Measurements from ENCODE around the gene SAMSN1. TPM values are rescaled to one million over a fixed set of nuclear protein-coding genes. Genes with fewer than 3 reads are reported as not detected.

The SAMSN1 gene
- total RNA-seq, 5 donors from 2014 or later (not counting 1 experiment from before 2014, with no cell fraction given): 25.3 to 64.6 (median 45.4) TPM

DNA sequence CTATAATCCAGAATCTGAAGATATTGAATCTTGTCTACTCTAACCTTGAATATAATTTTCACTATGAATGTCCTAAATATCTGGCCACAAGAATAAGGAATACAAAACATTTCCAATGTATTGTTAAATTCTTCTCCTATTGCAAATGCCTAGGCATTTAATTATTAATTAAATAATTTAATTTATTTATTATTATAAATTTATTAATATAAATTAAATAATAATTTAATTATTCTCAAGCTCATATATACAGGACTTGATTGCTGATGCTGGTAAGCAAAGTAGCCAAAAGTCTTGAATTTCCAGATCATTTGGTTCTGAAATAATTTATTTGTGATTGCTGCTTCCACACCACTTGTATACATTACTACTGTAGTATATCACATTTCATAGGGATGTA lies 71.1 kb downstream of the SAMSN1 start:
- ChIA-PET CTCF (interaction anchor here in 1 of 2 donors (0.6 kb wide), 1 partner anchor 253 kb away, joined by 4 read pairs; no protein-coding TSS in a partner anchor), POLR2A (interaction anchor here in 1 of 2 donors (1.0 kb wide), 1 partner anchor 15 kb away, joined by 3 read pairs; no protein-coding TSS in a partner anchor)
- Mint-ChIP-seq H3K4me1 (no peaks in the 10 kb centered on the region), H3K36me3 (no peaks in the 10 kb centered on the region), H3K9me3 (no peaks in the 10 kb centered on the region), H3K27ac (no peak overlapping the region), H3K27me3 (no peaks in the 10 kb centered on the region), H3K4me3 (no peak overlapping the region)
- Histone ChIP-seq H3K36me3 (ENCODE audit: control insufficient read depth in 2 of 2, extremely low read depth in 1 of 2, insufficient read depth in 1 of 2, low read length in 1 of 2) (no peaks in the 10 kb centered on the region), H3K4me1 (ENCODE audit: control insufficient read depth in 1 of 2, extremely low read depth in 1 of 2, insufficient read depth in 2 of 2, low read length in 2 of 2) (no peaks in the 10 kb centered on the region), H3K27me3 (replicated peaks in 1 of 2; ENCODE audit: control insufficient read depth in 2 of 2, extremely low read depth in 1 of 2, insufficient read depth in 2 of 2, low read length in 1 of 2) (no peaks in the 10 kb centered on the region), H3K4me3 (ENCODE audit: control insufficient read depth in 1 of 2, extremely low read depth in 1 of 2, low read length in 1 of 2) (no peak overlapping the region), H3K9me3 (no peaks in the 10 kb centered on the region), H3K27ac (ENCODE audit: low read length) (no peak overlapping the region)
- no peak for DNase-seq
- ATAC-seq (replicated peaks in 1 of 4): no peak

GRCh38 chr21:14469641-14470040 lies 76.5 kb downstream of the SAMSN1 start:
- WGBS (ENCODE audit: insufficient coverage): no CpG with 5 or more reads among the region's 4 CpGs
- DNase-seq: no peak
- ChIA-PET CTCF (no interaction called here), POLR2A (interaction anchor here in 1 of 2 donors (0.6 kb wide), 1 partner anchor 581 kb away, joined by 3 read pairs; no protein-coding TSS in a partner anchor)
- Histone ChIP-seq H3K27ac (ENCODE audit: low read length) (no peak overlapping the region), H3K9me3 (no peaks in the 10 kb centered on the region), H3K27me3 (replicated peaks in 1 of 2; ENCODE audit: control insufficient read depth in 2 of 2, extremely low read depth in 1 of 2, insufficient read depth in 2 of 2, low read length in 1 of 2) (no peaks in the 10 kb centered on the region), H3K4me1 (ENCODE audit: control insufficient read depth in 1 of 2, extremely low read depth in 1 of 2, insufficient read depth in 2 of 2, low read length in 2 of 2) (no peaks in the 10 kb centered on the region), H3K4me3 (ENCODE audit: control insufficient read depth in 1 of 2, extremely low read depth in 1 of 2, low read length in 1 of 2) (no peak overlapping the region), H3K36me3 (ENCODE audit: control insufficient read depth in 2 of 2, extremely low read depth in 1 of 2, insufficient read depth in 1 of 2, low read length in 1 of 2) (no peaks in the 10 kb centered on the region)
- Mint-ChIP-seq H3K36me3 (no peaks in the 10 kb centered on the region), H3K4me1 (no peaks in the 10 kb centered on the region), H3K27me3 (no peaks in the 10 kb centered on the region), H3K4me3 (no peak overlapping the region), H3K27ac (no peak overlapping the region), H3K9me3 (no peaks in the 10 kb centered on the region)
- ATAC-seq (replicated peaks in 1 of 4): no peak

DNA sequence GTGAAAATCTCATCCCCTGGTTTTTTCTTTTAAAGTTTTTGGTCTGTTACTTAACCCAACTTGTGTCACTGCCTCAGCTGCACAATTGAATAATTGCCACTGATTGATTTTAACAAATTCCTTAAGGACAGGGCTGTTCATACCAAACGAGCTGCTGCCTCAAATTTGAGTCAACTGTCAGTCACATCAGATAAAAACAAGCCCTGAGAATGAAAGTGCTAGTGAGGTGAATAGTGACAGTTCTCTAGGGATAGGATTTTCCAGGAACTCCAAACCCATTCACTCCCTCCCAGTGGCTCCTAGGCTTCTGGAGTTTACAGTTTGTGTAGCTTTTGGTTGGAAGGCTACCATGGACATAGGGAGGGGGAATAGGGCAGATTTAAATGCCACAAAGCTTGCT lies 79.4 kb downstream of the SAMSN1 start:
- Histone ChIP-seq H3K36me3 (ENCODE audit: control insufficient read depth in 2 of 2, extremely low read depth in 1 of 2, insufficient read depth in 1 of 2, low read length in 1 of 2) (no peaks in the 10 kb centered on the region), H3K4me3 (ENCODE audit: control insufficient read depth in 1 of 2, extremely low read depth in 1 of 2, low read length in 1 of 2) (no peak overlapping the region), H3K4me1 (ENCODE audit: control insufficient read depth in 1 of 2, extremely low read depth in 1 of 2, insufficient read depth in 2 of 2, low read length in 2 of 2) (no peaks in the 10 kb centered on the region), H3K27ac (ENCODE audit: low read length) (no peak overlapping the region), H3K9me3 (no peaks in the 10 kb centered on the region), H3K27me3 (replicated peaks in 1 of 2; ENCODE audit: control insufficient read depth in 2 of 2, extremely low read depth in 1 of 2, insufficient read depth in 2 of 2, low read length in 1 of 2) (no peaks in the 10 kb centered on the region)
- H3K4me3 Mint-ChIP-seq: no peak overlapping the region
- ChIA-PET POLR2A (no interaction called here), CTCF (interaction anchor here in 1 of 2 donors (0.7 kb wide), 1 partner anchor 1346 kb away, joined by 3 read pairs; no protein-coding TSS in a partner anchor)
- H3K27ac Mint-ChIP-seq: no peak overlapping the region
- ATAC-seq (replicated peaks in 1 of 4): no peak
- H3K4me1 Mint-ChIP-seq: no peaks in the 10 kb centered on the region
- WGBS (ENCODE audit: insufficient coverage): no CpG with 5 or more reads among the region's 1 CpG
- no peaks in the 10 kb centered on the region for H3K27me3 Mint-ChIP-seq
- no peak for DNase-seq
- no peaks in the 10 kb centered on the region for H3K36me3 Mint-ChIP-seq
- no peaks in the 10 kb centered on the region for H3K9me3 Mint-ChIP-seq

- CTCF ChIA-PET: no interaction called here
- no peak for DNase-seq
- H3K27me3 Mint-ChIP-seq: no peaks in the 10 kb centered on the region
Measured at GRCh38 chr21:14457762-14458161, 88.4 kb downstream of the SAMSN1 start.

GRCh38 chr21:14456911-14457310 lies 89.2 kb downstream of the SAMSN1 start:
- Histone ChIP-seq H3K36me3 (ENCODE audit: control insufficient read depth in 2 of 2, extremely low read depth in 1 of 2, insufficient read depth in 1 of 2, low read length in 1 of 2) (no peaks in the 10 kb centered on the region), H3K27me3 (replicated peaks in 1 of 2; ENCODE audit: control insufficient read depth in 2 of 2, extremely low read depth in 1 of 2, insufficient read depth in 2 of 2, low read length in 1 of 2) (no peaks in the 10 kb centered on the region), H3K27ac (ENCODE audit: low read length) (no peak overlapping the region), H3K9me3 (no peaks in the 10 kb centered on the region), H3K4me1 (ENCODE audit: control insufficient read depth in 1 of 2, extremely low read depth in 1 of 2, insufficient read depth in 2 of 2, low read length in 2 of 2) (no peaks in the 10 kb centered on the region), H3K4me3 (ENCODE audit: control insufficient read depth in 1 of 2, extremely low read depth in 1 of 2, low read length in 1 of 2) (no peak overlapping the region)
- Mint-ChIP-seq H3K27me3 (no peaks in the 10 kb centered on the region), H3K4me3 (no peak overlapping the region), H3K36me3 (no peaks in the 10 kb centered on the region), H3K27ac (no peak overlapping the region), H3K4me1 (peaks cover 12 to 19% (median 16%) of the 10 kb centered on the region in 3 donors), H3K9me3 (no peaks in the 10 kb centered on the region)
- ATAC-seq (replicated peaks in 1 of 4): no peak
- CTCF ChIA-PET: interaction anchor here in 1 of 2 donors (0.7 kb wide), 1 partner anchor 148 kb away, joined by 6 read pairs; no protein-coding TSS in a partner anchor
- POLR2A ChIA-PET: no interaction called here
- WGBS (ENCODE audit: insufficient coverage): no CpG with 5 or more reads among the region's 1 CpG
- no peak for DNase-seq

More at GRCh38 chr21:14457762-14458161, 88.4 kb downstream of the SAMSN1 start:
- H3K4me1 ChIP-seq (ENCODE audit: control insufficient read depth in 1 of 2, extremely low read depth in 1 of 2, insufficient read depth in 2 of 2, low read length in 2 of 2): no peaks in the 10 kb centered on the region
- POLR2A ChIA-PET: no interaction called here
- no peaks in the 10 kb centered on the region for H3K36me3 ChIP-seq (ENCODE audit: control insufficient read depth in 2 of 2, extremely low read depth in 1 of 2, insufficient read depth in 1 of 2, low read length in 1 of 2)
- H3K27me3 ChIP-seq (replicated peaks in 1 of 2; ENCODE audit: control insufficient read depth in 2 of 2, extremely low read depth in 1 of 2, insufficient read depth in 2 of 2, low read length in 1 of 2): no peaks in the 10 kb centered on the region
- H3K27ac Mint-ChIP-seq: no peak overlapping the region
- no peaks in the 10 kb centered on the region for H3K9me3 ChIP-seq
- WGBS (ENCODE audit: insufficient coverage): 100% methylated on average over 1 of the region's 3 CpGs
- no peak for ATAC-seq (replicated peaks in 1 of 4)
- no peaks in the 10 kb centered on the region for H3K9me3 Mint-ChIP-seq
- peaks cover 12 to 19% (median 16%) of the 10 kb centered on the region in 3 donors for H3K4me1 Mint-ChIP-seq
- no peak overlapping the region for H3K4me3 ChIP-seq (ENCODE audit: control insufficient read depth in 1 of 2, extremely low read depth in 1 of 2, low read length in 1 of 2)
- no peaks in the 10 kb centered on the region for H3K36me3 Mint-ChIP-seq
- H3K4me3 Mint-ChIP-seq: no peak overlapping the region
- no peak overlapping the region for H3K27ac ChIP-seq (ENCODE audit: low read length)

GRCh38 chr21:14454016-14455009 lies 91.8 kb downstream of the SAMSN1 start:
- POLR2A ChIA-PET: no interaction called here
- H3K4me3 ChIP-seq (ENCODE audit: control insufficient read depth in 1 of 2, extremely low read depth in 1 of 2, low read length in 1 of 2): no peak overlapping the region
- H3K4me3 Mint-ChIP-seq: no peak overlapping the region

More at GRCh38 chr21:14454016-14455009, 91.8 kb downstream of the SAMSN1 start:
- Mint-ChIP-seq H3K36me3 (no peaks in the 10 kb centered on the region), H3K27me3 (no peaks in the 10 kb centered on the region), H3K4me1 (peaks cover 12 to 23% (median 21%) of the 10 kb centered on the region in 3 donors), H3K27ac (no peak overlapping the region), H3K9me3 (no peaks in the 10 kb centered on the region)
- WGBS (ENCODE audit: insufficient coverage): no CpG with 5 or more reads among the region's 8 CpGs
- Histone ChIP-seq H3K27ac (ENCODE audit: low read length) (no peak overlapping the region), H3K36me3 (ENCODE audit: control insufficient read depth in 2 of 2, extremely low read depth in 1 of 2, insufficient read depth in 1 of 2, low read length in 1 of 2) (no peaks in the 10 kb centered on the region), H3K9me3 (no peaks in the 10 kb centered on the region), H3K4me1 (ENCODE audit: control insufficient read depth in 1 of 2, extremely low read depth in 1 of 2, insufficient read depth in 2 of 2, low read length in 2 of 2) (no peaks in the 10 kb centered on the region), H3K27me3 (replicated peaks in 1 of 2; ENCODE audit: control insufficient read depth in 2 of 2, extremely low read depth in 1 of 2, insufficient read depth in 2 of 2, low read length in 1 of 2) (no peaks in the 10 kb centered on the region)
- CTCF ChIA-PET: interaction anchor here in 1 of 2 donors (0.6 kb wide), 1 partner anchor 343 kb away, joined by 5 read pairs; no protein-coding TSS in a partner anchor
- DNase-seq (no peak), ATAC-seq (replicated peaks in 1 of 4) (peak in 1 of 4 experiments; percentile 12)

Measured in T-cell (primary cell).